ENCODE data around the gene ZNF81.

DNA sequence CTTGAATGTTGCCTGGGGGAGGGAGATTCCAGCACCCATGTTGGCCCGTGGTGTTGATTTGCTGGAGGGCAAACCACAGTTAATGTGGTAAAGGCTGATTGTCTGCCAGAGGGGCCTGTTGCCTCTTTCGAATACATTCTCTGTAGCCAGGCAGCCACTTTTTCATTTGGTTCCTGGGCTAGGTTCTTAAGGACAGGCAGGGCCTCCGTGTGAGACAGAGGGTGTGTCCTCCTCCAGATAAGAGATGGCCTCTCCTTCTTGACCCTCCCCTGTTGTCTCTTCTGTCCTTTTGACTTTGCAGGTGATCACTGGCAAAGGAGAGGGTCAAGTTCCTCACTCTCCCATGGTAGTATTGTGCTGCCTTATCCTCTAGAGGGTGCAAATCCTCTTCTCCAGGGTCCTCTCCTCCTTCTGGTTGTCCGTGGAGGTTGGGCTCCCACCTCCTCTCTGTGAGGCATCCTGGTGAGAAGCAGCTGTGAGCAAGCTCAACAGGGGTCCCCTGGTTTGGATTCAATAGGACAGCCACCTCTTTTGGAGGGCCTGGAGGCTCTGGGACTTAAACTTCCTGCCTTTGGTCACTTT is 122.2 kb downstream of the ZNF81 start:
- peak; percentile 39; the same call in 1 of the 2 replicates for TF ChIP-seq CTCF (IDR thresholded peaks at IDR 0.05; ENCODE audit: low read length)
- TF ChIP-seq EZH2 (IDR thresholded peaks at IDR 0.05; ENCODE audit: borderline replicate concordance, low read length): no peak
